HG03520 (cell line): ENCODE data around the gene RAB4B.
"Not testable (repeated sequence)": the region's sequence is repeated elsewhere in the genome, so short reads cannot be mapped to it uniquely, and the experiment has no call there.

Source experiments
- ATAC-seq: cut with Tn5 transposase; IDR thresholded peaks from one replicate; pipeline ENCODE4 v1.9.1; 2021; ENCODE audit warnings: mild to moderate bottlenecking, moderate library complexity; ENCODE audit not compliant: unreplicated experiment

Gene RAB4B, protein sequence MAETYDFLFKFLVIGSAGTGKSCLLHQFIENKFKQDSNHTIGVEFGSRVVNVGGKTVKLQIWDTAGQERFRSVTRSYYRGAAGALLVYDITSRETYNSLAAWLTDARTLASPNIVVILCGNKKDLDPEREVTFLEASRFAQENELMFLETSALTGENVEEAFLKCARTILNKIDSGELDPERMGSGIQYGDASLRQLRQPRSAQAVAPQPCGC

GRCh38 chr19:40777937-40778705 lies at the start of gene RAB4B:
Gene RAB4B (plus strand): TSS chr19:40778247. CDS start chr19:40778376, 129 bp downstream.
- ATAC-seq: peak; percentile 60

DNA sequence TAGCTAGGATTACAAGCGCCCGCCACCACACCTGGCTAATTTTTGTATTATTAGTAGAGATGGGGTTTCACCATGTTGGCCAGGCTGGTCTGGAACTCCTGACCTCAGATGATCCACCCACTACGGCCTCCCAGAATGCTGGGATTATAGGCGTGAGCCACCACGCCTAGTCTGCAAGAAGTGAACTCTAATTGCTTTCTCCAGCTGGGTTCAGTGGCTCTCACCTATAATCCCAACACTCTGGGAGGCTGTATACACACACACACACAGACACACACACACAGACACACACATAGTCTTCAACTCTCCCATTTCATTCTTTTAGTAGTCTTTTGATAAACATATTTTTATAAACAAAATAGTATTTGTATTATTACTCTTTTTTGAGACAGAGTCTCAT lies 48.0 kb upstream of the RAB4B start:
- not testable (repeated sequence) for ATAC-seq

DNA sequence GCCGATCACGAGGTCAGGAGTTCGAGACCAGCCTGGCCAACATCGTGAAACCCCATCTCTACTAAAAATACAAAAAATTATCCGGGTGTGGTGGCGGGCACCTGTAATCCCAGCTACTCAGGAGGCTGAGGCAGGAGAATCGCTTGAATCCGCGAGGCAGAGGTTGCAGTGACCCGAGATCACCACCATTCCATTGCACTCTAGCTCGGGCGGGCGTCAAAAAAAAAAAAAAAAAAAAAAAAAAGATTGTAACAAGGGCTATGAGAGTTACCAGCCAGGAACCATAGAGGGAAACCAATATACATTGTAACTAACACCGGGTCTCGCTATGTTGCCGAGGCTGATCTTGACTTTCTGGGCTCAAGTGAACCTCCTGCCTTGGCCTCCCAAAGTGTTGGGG lies 45.7 kb upstream of the RAB4B start:
- ATAC-seq: not testable (repeated sequence)

DNA sequence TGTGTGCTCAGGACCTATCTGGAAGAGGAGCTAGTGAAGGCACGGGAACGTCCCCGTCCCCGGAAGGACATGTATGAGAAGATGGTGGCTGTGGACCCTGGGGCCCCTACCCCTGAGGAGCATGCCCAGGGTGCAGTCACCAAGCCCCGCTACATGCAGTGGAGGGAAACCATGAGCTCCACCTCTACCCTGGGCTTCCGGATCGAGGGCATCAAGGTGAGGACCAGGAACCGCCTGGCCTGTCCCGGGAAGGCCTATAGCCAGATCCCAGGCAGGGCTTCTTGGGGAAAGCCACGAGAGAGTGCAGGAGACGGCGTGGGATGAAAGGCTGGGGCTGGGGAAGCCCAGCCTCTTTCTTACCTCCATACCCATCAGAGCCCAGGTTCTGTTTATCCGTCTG lies 44.9 kb upstream of the RAB4B start:
- ATAC-seq: no peak

- no peak for ATAC-seq
Measured at GRCh38 chr19:40735013-40735771, 42.9 kb upstream of the RAB4B start.

- no peak for ATAC-seq
Measured at GRCh38 chr19:40736661-40737060, 41.4 kb upstream of the RAB4B start.

DNA sequence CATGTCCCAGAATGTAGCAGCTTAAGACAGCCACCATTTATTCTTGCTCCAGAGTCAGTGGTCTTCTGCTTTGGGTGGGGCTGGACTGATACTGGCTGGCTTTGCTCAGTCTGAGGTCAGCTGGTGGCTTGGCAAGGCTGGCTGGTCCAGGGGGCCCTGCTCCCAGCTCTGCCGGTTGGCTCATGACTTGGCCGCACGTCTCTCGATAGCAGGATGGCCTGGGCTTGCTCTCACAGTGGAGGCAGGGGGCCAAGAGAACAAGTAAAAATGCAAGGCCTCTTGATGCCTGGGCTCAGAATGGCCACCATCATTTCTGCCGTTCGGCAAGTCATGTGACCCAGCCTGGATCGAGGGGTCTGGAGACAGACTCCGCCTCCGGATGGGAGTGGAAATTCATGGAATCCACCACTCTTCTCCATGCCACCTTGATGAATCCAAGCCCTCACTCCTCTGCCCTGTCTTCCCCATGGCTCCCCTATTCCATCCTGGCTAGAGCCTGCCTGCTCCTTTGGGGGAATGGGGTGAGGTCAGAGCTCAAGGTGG lies 40.9 kb upstream of the RAB4B start:
- no peak for ATAC-seq

DNA sequence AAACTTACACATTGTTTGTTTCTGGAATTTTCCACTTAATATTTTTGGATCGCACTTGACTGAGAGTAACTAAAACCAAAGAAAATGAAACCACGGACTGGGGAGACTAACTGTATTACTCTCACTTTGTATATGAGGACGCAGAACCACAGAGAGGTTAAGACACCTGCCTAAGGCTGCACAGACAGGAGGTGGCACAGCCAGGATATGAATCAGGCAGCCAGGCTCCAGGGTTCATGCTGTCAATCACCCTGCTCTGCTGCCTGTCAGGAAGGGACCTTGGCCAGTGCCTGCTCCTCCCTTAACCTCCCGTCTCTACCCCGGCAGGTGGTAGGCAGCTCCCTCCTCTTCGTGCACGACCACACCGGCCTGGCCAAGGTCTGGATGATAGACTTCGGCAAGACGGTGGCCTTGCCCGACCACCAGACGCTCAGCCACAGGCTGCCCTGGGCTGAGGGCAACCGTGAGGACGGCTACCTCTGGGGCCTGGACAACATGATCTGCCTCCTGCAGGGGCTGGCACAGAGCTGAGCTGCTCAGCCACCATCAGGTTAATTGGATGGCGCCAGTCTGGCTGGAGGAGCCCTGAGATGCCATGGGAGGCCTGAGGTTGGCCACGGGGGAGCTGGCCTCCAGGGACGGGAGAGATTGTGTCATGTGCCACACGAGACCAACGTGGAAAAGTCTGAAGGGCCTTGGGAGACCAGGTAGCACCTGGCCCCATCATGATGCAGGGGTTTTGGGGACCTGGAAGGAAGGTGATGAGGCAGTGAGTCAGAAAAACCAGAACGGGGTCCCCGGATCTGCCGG lies 38.8 kb upstream of the RAB4B start:
- ATAC-seq: no peak

- no peak for ATAC-seq
Measured at GRCh38 chr19:40739871-40740703, 38.0 kb upstream of the RAB4B start.

DNA sequence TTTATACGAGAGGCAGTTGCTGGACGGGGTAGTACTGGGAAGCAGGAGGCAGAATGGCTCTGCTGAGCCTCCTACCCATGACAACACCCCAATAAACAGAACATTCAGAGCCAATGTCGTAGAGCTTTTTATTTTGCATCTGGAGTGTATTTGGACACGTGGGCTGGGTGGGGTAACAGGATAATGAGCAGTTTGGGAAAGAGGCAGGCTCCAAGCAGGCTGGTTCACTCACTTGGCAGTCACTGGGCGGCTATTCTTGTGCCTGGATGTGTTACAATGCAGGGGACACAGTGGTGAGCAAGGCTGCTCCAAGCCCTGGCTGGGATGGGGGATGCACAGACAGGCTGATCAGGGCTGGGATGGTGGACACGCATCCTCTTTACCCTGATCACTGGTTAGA lies 37.3 kb upstream of the RAB4B start:
- no peak for ATAC-seq

GRCh38 chr19:40741527-40742390 lies 36.3 kb upstream of the RAB4B start:
- ATAC-seq: no peak

GRCh38 chr19:40742477-40742876 lies 35.6 kb upstream of the RAB4B start:
- ATAC-seq: no peak

- ATAC-seq: no peak
Measured at GRCh38 chr19:40742886-40743285, 35.2 kb upstream of the RAB4B start.

GRCh38 chr19:40743926-40744325 lies 34.1 kb upstream of the RAB4B start:
- no peak for ATAC-seq

DNA sequence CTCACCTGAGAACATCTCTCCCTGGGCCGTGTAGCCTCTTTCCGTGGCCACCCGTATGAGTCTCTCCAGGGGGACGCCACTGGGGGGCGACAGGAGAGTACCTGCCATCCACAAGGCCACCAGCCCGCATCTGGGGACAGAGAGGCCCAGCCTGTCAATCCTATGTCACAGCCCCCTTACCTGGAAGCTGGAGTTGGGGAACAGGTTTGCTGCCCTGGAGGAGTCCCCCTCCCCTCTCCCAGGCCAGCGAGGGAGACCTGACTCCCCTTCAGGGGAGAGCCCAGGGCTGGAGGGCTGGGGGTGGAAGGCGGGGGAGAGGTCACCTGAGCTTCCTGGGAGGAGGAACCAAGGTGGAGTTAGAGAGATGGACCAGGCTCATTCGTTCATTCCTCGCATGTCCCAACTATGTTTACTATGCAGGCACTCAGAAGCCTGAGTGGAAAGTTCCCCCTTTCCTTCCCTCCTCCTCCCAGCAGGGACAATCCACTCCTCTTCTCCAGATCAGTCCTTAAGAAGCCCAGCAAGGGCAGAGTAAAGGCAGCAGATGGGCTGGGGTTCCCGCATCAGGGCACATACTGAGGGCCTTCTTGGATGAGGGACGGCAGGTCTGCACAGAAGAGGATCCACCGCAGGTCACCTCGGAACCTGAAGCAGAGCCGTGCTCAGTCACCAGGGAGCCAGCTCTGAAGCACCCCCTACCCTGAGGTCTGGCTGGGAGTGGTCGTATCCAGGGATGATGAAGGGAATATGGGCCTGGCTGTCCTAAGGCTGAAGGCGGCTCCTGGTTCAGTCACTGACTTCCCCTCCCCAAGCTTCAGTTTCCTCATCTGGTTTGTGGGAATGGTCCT lies 33.3 kb upstream of the RAB4B start:
- ATAC-seq: no peak

GRCh38 chr19:40745402-40745780 lies 32.7 kb upstream of the RAB4B start:
- ATAC-seq: no peak

DNA sequence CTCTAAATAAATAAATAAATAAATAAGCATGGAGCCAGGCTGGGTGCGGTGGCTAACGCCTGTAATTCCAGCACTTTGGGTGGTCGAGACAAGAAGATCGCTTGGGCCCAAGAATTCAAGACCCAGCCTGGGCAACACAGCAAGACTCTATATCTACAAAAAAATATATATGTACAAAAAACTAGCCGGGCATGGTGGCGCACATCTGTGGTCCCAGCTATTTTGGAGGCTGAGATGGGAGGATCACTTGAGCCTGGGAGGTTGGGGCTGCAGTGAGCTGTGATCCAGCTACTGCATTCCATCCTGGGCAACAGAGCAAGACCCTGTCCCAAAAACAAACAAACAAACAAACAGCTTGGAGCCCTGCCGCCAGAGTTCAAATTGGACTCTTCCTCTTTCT lies 30.5 kb upstream of the RAB4B start:
- ATAC-seq: no peak
